ENCODE data around the gene KDM7A. TPM values are rescaled to one million over a fixed set of nuclear protein-coding genes. Genes with fewer than 3 reads are reported as not detected.

The KDM7A gene
- polyA plus RNA-seq, 2 of the 4 experiments (the other 2 are of a cell fraction): 1.4 to 4.1 TPM

- H3K27ac ChIP-seq: peak overlapping the region in 1 of 2 experiments; percentile 58; a peak in 2 of 6 replicates
- WGBS (ENCODE audit: missing lambda C conversion rate): 95% methylated on average over 11 of the region's 11 CpGs
- peaks cover 28% of the 10 kb centered on the region for H3K4me1 ChIP-seq
- H3K4me3 ChIP-seq: no peak overlapping the region
- ChIA-PET CTCF (interaction anchor here (1.2 kb wide), 1 partner anchor 38 kb away, joined by 3 read pairs; no protein-coding TSS in a partner anchor), POLR2A (no interaction called here)
- no peak for ATAC-seq
- no peak for DNase-seq (ENCODE audit: low read depth in 1 of 2, low spot score in 1 of 2)
- 0 out of 3 replicates have a peak overlapping the region, but pooled peaks have one; percentile 88 for H3K4me2 ChIP-seq
- no peak for TF ChIP-seq CTCF (IDR thresholded peaks at IDR 0.05)
- TF ChIP-seq JUNB (IDR thresholded peaks at IDR 0.05): no peak
- TF ChIP-seq CEBPB (IDR thresholded peaks at IDR 0.05): no peak
- no peak for TF ChIP-seq JUN (IDR thresholded peaks at IDR 0.05)
- TF ChIP-seq MAX (IDR thresholded peaks at IDR 0.05): no peak
- TF ChIP-seq NR3C1 (IDR thresholded peaks at IDR 0.05): no peak
- TF ChIP-seq RARB (CRISPR knock-in tag; IDR thresholded peaks at IDR 0.05): no peak
- no peak for TF ChIP-seq MYC (IDR thresholded peaks at IDR 0.05; ENCODE audit: borderline replicate concordance, low read length)
- TF ChIP-seq, protein P1, sequence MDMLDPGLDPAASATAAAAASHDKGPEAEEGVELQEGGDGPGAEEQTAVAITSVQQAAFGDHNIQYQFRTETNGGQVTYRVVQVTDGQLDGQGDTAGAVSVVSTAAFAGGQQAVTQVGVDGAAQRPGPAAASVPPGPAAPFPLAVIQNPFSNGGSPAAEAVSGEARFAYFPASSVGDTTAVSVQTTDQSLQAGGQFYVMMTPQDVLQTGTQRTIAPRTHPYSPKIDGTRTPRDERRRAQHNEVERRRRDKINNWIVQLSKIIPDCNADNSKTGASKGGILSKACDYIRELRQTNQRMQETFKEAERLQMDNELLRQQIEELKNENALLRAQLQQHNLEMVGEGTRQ (IDR thresholded peaks at IDR 0.05): no peak
- no peak for TF ChIP-seq RNF2 (IDR thresholded peaks at IDR 0.05; ENCODE audit: borderline replicate concordance, low read depth)
- TF ChIP-seq, protein P2, sequence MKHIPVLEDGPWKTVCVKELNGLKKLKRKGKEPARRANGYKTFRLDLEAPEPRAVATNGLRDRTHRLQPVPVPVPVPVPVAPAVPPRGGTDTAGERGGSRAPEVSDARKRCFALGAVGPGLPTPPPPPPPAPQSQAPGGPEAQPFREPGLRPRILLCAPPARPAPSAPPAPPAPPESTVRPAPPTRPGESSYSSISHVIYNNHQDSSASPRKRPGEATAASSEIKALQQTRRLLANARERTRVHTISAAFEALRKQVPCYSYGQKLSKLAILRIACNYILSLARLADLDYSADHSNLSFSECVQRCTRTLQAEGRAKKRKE (CRISPR knock-in tag; IDR thresholded peaks at IDR 0.05; ENCODE audit: low read depth): no peak
- TF ChIP-seq, protein P3, sequence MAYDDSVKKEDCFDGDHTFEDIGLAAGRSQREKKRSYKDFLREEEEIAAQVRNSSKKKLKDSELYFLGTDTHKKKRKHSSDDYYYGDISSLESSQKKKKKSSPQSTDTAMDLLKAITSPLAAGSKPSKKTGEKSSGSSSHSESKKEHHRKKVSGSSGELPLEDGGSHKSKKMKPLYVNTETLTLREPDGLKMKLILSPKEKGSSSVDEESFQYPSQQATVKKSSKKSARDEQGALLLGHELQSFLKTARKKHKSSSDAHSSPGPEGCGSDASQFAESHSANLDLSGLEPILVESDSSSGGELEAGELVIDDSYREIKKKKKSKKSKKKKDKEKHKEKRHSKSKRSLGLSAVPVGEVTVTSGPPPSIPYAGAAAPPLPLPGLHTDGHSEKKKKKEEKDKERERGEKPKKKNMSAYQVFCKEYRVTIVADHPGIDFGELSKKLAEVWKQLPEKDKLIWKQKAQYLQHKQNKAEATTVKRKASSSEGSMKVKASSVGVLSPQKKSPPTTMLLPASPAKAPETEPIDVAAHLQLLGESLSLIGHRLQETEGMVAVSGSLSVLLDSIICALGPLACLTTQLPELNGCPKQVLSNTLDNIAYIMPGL (CRISPR knock-in tag; IDR thresholded peaks at IDR 0.05; ENCODE audit: borderline replicate concordance): no peak
- no peak for TF ChIP-seq ESRRA (IDR thresholded peaks at IDR 0.05; ENCODE audit: borderline replicate concordance, low read length)
- TF ChIP-seq EHMT2 (IDR thresholded peaks at IDR 0.05; ENCODE audit: low read depth): no peak
- TF ChIP-seq REST (IDR thresholded peaks at IDR 0.05): no peak
- TF ChIP-seq EP300 (IDR thresholded peaks at IDR 0.05): no peak
- TF ChIP-seq RCOR1 (IDR thresholded peaks at IDR 0.05; ENCODE audit: low read depth, low read length): no peak
- no peak for TF ChIP-seq TP53 (CRISPR knock-in tag; IDR thresholded peaks at IDR 0.05)
- FAIRE-seq: no peak
- peaks cover 6% of the 10 kb centered on the region; the same call in 2 of the 3 replicates for H3K9me3 ChIP-seq
These were observed 115.8 kb downstream of the KDM7A start for GRCh38 chr7:140060788-140061606.

All from A549 (cell line).